K562 (cell line): ENCODE results near the gene PLBD1. TPM values are rescaled to one million over a fixed set of nuclear protein-coding genes. Genes with fewer than 3 reads are reported as not detected.

ENCODE experiments used
- ATAC-seq: fragments of 200-7000 bp; cut with Tn5 transposase; 3 replicates; pipeline ENCODE4 v1.9.1; 2020; ENCODE audit warnings: moderate library complexity
- BruUV-seq: library from RNA; stranded (reverse); fragments of 400-500 nt; replicated peaks from 2 replicates; lab custom pipeline; 2021; lab: Mats Ljungman, UMichigan
- CTCF ChIA-PET: fragments of 300-600 bp; formaldehyde crosslinking; extraction: SDS; loops from one replicate; lab custom pipeline; 2021; ENCODE audit warnings: low intra/inter-chr PET ratio; lab: Yijun Ruan, JAX
- POLR2A ChIA-PET: fragments of 300-600, 350-650 bp; sonication (Branson Sonifier 250); formaldehyde crosslinking; extraction: SDS; loops from one replicate; lab custom pipeline; 2021; ENCODE audit warnings: antibody characterized with exemption, inconsistent platforms; lab: Yijun Ruan, JAX
- DNase-seq, 4 experiments: peaks; one replicate each; pipeline versions ENCODE4 v3.0.0 to v3.0.0-alpha.2; 2011 to 2018; ENCODE audit warnings: low spot score in 3 of 4, mixed read lengths in 3 of 4; ENCODE audit errors: extremely low read depth in 1 of 4
- FAIRE-seq: peaks from 2 replicates; lab custom pipeline; 2011; peaks lifted over from hg19 to GRCh38; lab: Jason Lieb, UNC
- H2AFZ ChIP-seq: 2 replicates; pipeline ENCODE4 v1.6.0; 2011; ENCODE audit warnings: low read depth, low read length, control low read depth, inconsistent platforms
- H3K27ac ChIP-seq: fragments of 200-600 bp; 3 replicates; pipeline ENCODE4 v1.8.0; 2011; ENCODE audit warnings: low read depth, mild to moderate bottlenecking, control low read depth, inconsistent platforms, low read length, moderate library complexity, mixed read lengths; ENCODE audit errors: extremely low read depth
- H3K27me3 ChIP-seq, 2 experiments: fragments of 300-600 bp in 1 of 2; 2 replicates in 1 of 2; 3 replicates in 1 of 2; pipeline versions ENCODE4 v1.6.0 to v1.8.0; 2011; ENCODE audit warnings: inconsistent platforms in 2 of 2, low read length in 2 of 2, mild to moderate bottlenecking in 1 of 2, mixed read lengths in 1 of 2, moderate library complexity in 1 of 2; ENCODE audit not compliant: control insufficient read depth in 2 of 2, insufficient read depth in 2 of 2
- H3K36me3 ChIP-seq: fragments of 300-600 bp; 3 replicates; pipeline ENCODE4 v1.8.0; 2011; ENCODE audit warnings: mild to moderate bottlenecking, low read length, inconsistent platforms; ENCODE audit not compliant: control insufficient read depth, insufficient read depth
- H3K4me1 ChIP-seq, 2 experiments: fragments of 200-600 bp in 1 of 2; replicated peaks in 1 of 2; 2 replicates in 1 of 2; 3 replicates in 1 of 2; pipeline versions ENCODE4 v1.5.1 to v1.8.0; 2011; ENCODE audit warnings: inconsistent platforms in 2 of 2, low read length in 2 of 2, mild to moderate bottlenecking in 1 of 2, mixed read lengths in 1 of 2, moderate library complexity in 1 of 2; ENCODE audit not compliant: control insufficient read depth in 2 of 2, insufficient read depth in 2 of 2
- H3K4me2 ChIP-seq: 2 replicates; pipeline ENCODE4 v1.6.1; 2011; ENCODE audit warnings: low read length, control low read depth, inconsistent platforms, mixed read lengths; ENCODE audit not compliant: insufficient read depth
- H3K4me3 ChIP-seq: fragments of 200-600 bp; sonication (generic), shearing (Covaris generic); 2 replicates; pipeline ENCODE4 v1.5.1; 2016; ENCODE audit warnings: control low read depth, inconsistent platforms
- H3K79me2 ChIP-seq: fragments of 200-600 bp; 3 replicates; pipeline ENCODE4 v1.8.0; 2011; ENCODE audit warnings: low read length, inconsistent platforms; ENCODE audit not compliant: control insufficient read depth, insufficient read depth
- H3K9ac ChIP-seq, 2 experiments: 2 replicates each; pipeline versions ENCODE4 v1.6.0 to v1.6.1; 2011; ENCODE audit warnings: low read depth in 2 of 2, low read length in 2 of 2, control low read depth in 1 of 2, inconsistent platforms in 1 of 2, mild to moderate bottlenecking in 1 of 2, mixed read lengths in 1 of 2; ENCODE audit not compliant: insufficient read depth in 1 of 2
- H3K9me1 ChIP-seq: one replicate; pipeline ENCODE4 v1.6.0; 2011; ENCODE audit warnings: inconsistent platforms, mild to moderate bottlenecking, low read length, moderate library complexity; ENCODE audit not compliant: control insufficient read depth, insufficient read depth
- H3K9me3 ChIP-seq: replicated peaks from 2 replicates; pipeline ENCODE4 v1.5.1; 2011; ENCODE audit warnings: low read depth, low read length, inconsistent platforms; ENCODE audit not compliant: control insufficient read depth, insufficient read depth
- H4K20me1 ChIP-seq: replicated peaks from 2 replicates; pipeline ENCODE4 v1.6.1; 2011; ENCODE audit warnings: low read length, inconsistent platforms, mixed read lengths; ENCODE audit not compliant: control insufficient read depth, insufficient read depth
- RCOR1 ChIP-seq, 2 experiments: IDR thresholded peaks; 2 replicates each; pipeline ENCODE4 v1.6.1; 2012; ENCODE audit warnings: low read depth in 2 of 2, low read length in 2 of 2, borderline replicate concordance in 1 of 2, improper control_type of control experiment in 1 of 2
- SRF ChIP-seq, 2 experiments: fragments of 250-450, 450-650 bp in 1 of 2; sonication (Bioruptor Pico) in 1 of 2; sonication (generic) in 1 of 2; formaldehyde crosslinking; IDR thresholded peaks; 2 replicates each; pipeline versions ENCODE4 v1.5.0 to v1.5.1; 2020 to 2022; ENCODE audit warnings: mild to moderate bottlenecking in 1 of 2, missing genetic modification reagents in 1 of 2
- TAF1 ChIP-seq: IDR thresholded peaks from 2 replicates; pipeline ENCODE4 v1.6.1; 2011; ENCODE audit warnings: mild to moderate bottlenecking, low read length, moderate library complexity; ENCODE audit not compliant: insufficient read depth, control insufficient read depth, severe bottlenecking; ENCODE audit errors: extremely low read depth
- TBL1XR1 ChIP-seq, 2 experiments: IDR thresholded peaks; 2 replicates each; pipeline ENCODE4 v1.6.1; 2012; ENCODE audit warnings: improper control_type of control experiment in 2 of 2, low read length in 2 of 2, mild to moderate bottlenecking in 1 of 2
- ZNF217 ChIP-seq: sonication (generic); formaldehyde crosslinking; IDR thresholded peaks from 2 replicates; pipeline ENCODE4 v1.8.0; 2022; ENCODE audit warnings: mild to moderate bottlenecking, missing genetic modification reagents
- ZNF23 ChIP-seq: fragments of 250-450 bp; sonication (Bioruptor Pico); IDR thresholded peaks from 2 replicates; pipeline ENCODE4 v1.4.0; 2020; ENCODE audit warnings: mild to moderate bottlenecking
- ZNF41 ChIP-seq: fragments of 250-450 bp; sonication (Bioruptor Pico); conservative IDR thresholded peaks from 2 replicates; pipeline ENCODE4 v1.4.0; 2020; ENCODE audit warnings: mild to moderate bottlenecking
- ZNF561 ChIP-seq: fragments of 450-650 bp; formaldehyde crosslinking; conservative IDR thresholded peaks from 2 replicates; pipeline ENCODE4 v1.4.0; 2020; ENCODE audit warnings: mild to moderate bottlenecking, moderate library complexity
- WGBS: fragments of 100-300 bp; shearing (Covaris generic); methylation state at CpG from one replicate; pipeline ENCODE4 v1.1.6; 2016; ENCODE audit warnings: low coverage, mixed read lengths; ENCODE audit not compliant: insufficient coverage; ENCODE audit errors: missing lambda C conversion rate; 5-methylcytosine and 5-hydroxymethylcytosine counted together
- in situ Hi-C: fragments of 300-500 bp; cut with MboI; formaldehyde crosslinking; loops from 4 replicates; pipeline ENCODE4 v1.15.0; 2018; ENCODE audit warnings: inconsistent platforms, mixed read lengths
- intact Hi-C: fragments of 100-400 bp; cut with micrococcal nuclease; formaldehyde crosslinking; loops from 2 replicates; pipeline ENCODE4 v1.14.2; 2022
- polyA plus RNA-seq, 8 experiments: library from polyadenylated mRNA; depleted of rRNA in 4 of 8; stranded (reverse) in 5 of 8; unstranded in 3 of 8; fragments of >200 nt; fragmentation: Nextera tagmentation in 2 of 8; fragmentation: Illumina TruSeq in 1 of 8; extraction: Ambion mirVana in 2 of 8; extraction: Trizol in 1 of 8; gene quantifications; 2 replicates each; pipeline versions ENCODE4 v1.2.1 to v1.2.3, GENCODE V29; 2011 to 2014; ENCODE audit warnings: inconsistent platforms in 1 of 8, missing spikeins in 1 of 8
- total RNA-seq, 7 experiments: library from RNA; depleted of rRNA in 6 of 7; stranded (reverse); fragments of >200 nt in 6 of 7; fragmentation: Illumina TruSeq in 2 of 7; extraction: Trizol in 2 of 7; gene quantifications; 2 replicates each; pipeline versions ENCODE4 v1.2.1 to v1.2.3, GENCODE V29; 2011 to 2021; ENCODE audit warnings: low replicate concordance in 1 of 7
- TF ChIP-seq, protein P1 (sequence below): fragments of 450-650 bp; conservative IDR thresholded peaks from 2 replicates; pipeline ENCODE4 v1.6.1; 2016; ENCODE audit warnings: missing genetic modification characterization, low read depth, mild to moderate bottlenecking, missing compliant biosample characterization, moderate library complexity
- TF ChIP-seq, protein P2 (sequence below): sonication (generic); formaldehyde crosslinking; IDR thresholded peaks from 2 replicates; pipeline ENCODE4 v1.8.0; 2023; ENCODE audit warnings: mild to moderate bottlenecking, missing genetic modification reagents

The PLBD1 gene
- total and polyA plus RNA-seq, 9 of the 15 experiments (the other 6 are each of a cell fraction or from before 2014, with no cell fraction given): 7.1 to 37.0 (median 20.6) TPM

DNA sequence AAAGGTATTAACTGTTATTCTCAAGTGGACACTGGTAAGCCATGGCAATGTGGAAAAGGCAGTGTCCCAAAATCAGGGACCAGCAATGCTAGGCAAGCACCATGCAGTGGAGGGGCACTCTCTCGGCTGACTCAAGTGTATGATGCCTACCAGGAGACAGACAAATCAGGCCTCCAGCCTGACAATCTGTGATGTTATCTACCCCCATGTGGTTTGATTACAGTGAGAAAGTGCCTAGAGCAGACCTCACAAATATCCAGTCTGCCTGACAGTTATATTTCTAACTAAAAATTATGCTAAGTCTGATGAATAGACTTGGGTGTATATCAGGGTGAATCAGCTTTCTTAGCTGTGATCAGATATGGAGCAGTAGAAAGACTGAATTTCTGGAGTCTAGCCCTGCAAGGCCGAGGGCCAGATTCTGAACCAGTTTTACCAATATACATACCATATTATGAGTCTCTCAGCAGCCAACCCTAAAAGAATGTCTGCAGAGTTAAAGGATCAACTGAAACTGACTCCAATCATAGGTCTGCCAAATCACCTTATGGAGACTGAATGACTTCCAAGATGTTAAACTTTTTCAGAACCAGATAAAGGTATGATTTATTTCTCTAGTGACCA, 3.2 kb downstream of the PLBD1 start:
- no peaks in the 10 kb centered on the region for H3K27me3 ChIP-seq
- no peak for FAIRE-seq

DNA sequence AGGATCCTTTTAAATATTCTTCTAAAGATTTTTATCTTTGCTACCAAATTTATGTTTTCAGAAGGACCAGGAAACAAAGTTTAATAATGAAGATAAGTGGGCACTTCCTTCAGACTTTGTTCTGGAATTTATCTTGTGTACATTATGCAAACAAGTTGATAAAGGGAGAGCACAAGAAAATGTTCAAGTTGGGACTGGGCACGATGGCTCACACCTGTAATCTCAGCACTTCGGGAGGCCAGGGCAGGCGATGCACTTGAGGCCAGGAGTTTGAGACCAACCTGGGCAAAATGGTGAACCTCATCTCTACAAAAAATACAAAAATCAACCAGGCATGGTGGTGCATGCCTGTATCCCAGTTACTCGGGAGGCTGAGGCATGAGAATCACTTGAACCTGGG, 4.6 kb downstream of the PLBD1 start:
- no TSS peak for BruUV-seq
- CTCF ChIA-PET: no interaction called here
- no peak for DNase-seq
- POLR2A ChIA-PET: no interaction called here
- H3K4me2 ChIP-seq: no peak overlapping the region
- H3K27me3 ChIP-seq: no peaks in the 10 kb centered on the region
- peaks cover 20% of the 10 kb centered on the region for H3K79me2 ChIP-seq
- H3K9me1 ChIP-seq: no peaks in the 10 kb centered on the region
- FAIRE-seq: no peak
- ATAC-seq: no peak
- intact Hi-C loops (no loop called here), in situ Hi-C loops (no loop called here)
- H3K9me3 ChIP-seq: no peaks in the 10 kb centered on the region
- H3K27ac ChIP-seq: no peak overlapping the region
- peaks cover 0 to 10% of the 10 kb centered on the region in 2 experiments; a peak in 3 of 5 replicates for H3K4me1 ChIP-seq
- WGBS: 47% methylated on average over 4 of the region's 4 CpGs
- H3K9ac ChIP-seq: no peak overlapping the region
- H4K20me1 ChIP-seq: no peaks in the 10 kb centered on the region
- H2AFZ ChIP-seq: no peak overlapping the region
- no peaks in the 10 kb centered on the region for H3K36me3 ChIP-seq
- H3K4me3 ChIP-seq: no peak overlapping the region
- no peak for TF ChIP-seq TBL1XR1 (IDR thresholded peaks at IDR 0.05; ENCODE audit: low read length in 2 of 2)
- TF ChIP-seq ZNF41: no peak
- TF ChIP-seq, protein P1, sequence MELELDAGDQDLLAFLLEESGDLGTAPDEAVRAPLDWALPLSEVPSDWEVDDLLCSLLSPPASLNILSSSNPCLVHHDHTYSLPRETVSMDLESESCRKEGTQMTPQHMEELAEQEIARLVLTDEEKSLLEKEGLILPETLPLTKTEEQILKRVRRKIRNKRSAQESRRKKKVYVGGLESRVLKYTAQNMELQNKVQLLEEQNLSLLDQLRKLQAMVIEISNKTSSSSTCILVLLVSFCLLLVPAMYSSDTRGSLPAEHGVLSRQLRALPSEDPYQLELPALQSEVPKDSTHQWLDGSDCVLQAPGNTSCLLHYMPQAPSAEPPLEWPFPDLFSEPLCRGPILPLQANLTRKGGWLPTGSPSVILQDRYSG: no peak
- TF ChIP-seq ZNF561 (CRISPR knock-in tag): no peak
- no peak for TF ChIP-seq SRF (CRISPR knock-in tag; IDR thresholded peaks at IDR 0.05)
- TF ChIP-seq TAF1: no peak
- TF ChIP-seq ZNF217 (CRISPR knock-in tag): no peak

More for the DNA sequence above, 3.2 kb downstream of the PLBD1 start:
- H3K36me3 ChIP-seq: no peaks in the 10 kb centered on the region
- no peak overlapping the region for H3K9ac ChIP-seq
- H3K4me3 ChIP-seq: no peak overlapping the region
- ChIA-PET POLR2A (no interaction called here), CTCF (no interaction called here)
- peaks cover 0 to 10% of the 10 kb centered on the region in 2 experiments; a peak in 2 of 5 replicates for H3K4me1 ChIP-seq
- TF ChIP-seq ZNF23 (no peak), RCOR1 (IDR thresholded peaks at IDR 0.05; ENCODE audit: borderline replicate concordance in 1 of 2, low read depth in 2 of 2, low read length in 2 of 2) (no peak)
- TF ChIP-seq, protein P2, sequence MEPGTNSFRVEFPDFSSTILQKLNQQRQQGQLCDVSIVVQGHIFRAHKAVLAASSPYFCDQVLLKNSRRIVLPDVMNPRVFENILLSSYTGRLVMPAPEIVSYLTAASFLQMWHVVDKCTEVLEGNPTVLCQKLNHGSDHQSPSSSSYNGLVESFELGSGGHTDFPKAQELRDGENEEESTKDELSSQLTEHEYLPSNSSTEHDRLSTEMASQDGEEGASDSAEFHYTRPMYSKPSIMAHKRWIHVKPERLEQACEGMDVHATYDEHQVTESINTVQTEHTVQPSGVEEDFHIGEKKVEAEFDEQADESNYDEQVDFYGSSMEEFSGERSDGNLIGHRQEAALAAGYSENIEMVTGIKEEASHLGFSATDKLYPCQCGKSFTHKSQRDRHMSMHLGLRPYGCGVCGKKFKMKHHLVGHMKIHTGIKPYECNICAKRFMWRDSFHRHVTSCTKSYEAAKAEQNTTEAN (CRISPR knock-in tag): no peak
- H3K4me2 ChIP-seq: no peak overlapping the region
- no peaks in the 10 kb centered on the region for H4K20me1 ChIP-seq
- peaks cover 23% of the 10 kb centered on the region for H3K79me2 ChIP-seq
- no peak overlapping the region for H2AFZ ChIP-seq
- in situ Hi-C loops: no loop called here
- H3K27ac ChIP-seq: no peak overlapping the region
- intact Hi-C loops: no loop called here
- no peaks in the 10 kb centered on the region for H3K9me3 ChIP-seq
- no peak for ATAC-seq
- 18% methylated on average over 1 of the region's 2 CpGs for WGBS
- DNase-seq: no peak
- BruUV-seq: no TSS peak
- H3K9me1 ChIP-seq: no peaks in the 10 kb centered on the region
